ENCODE data around the gene LMAN1L. TPM values are rescaled to one million over a fixed set of nuclear protein-coding genes. Genes with fewer than 3 reads are reported as not detected.

LMAN1L gene
- total and polyA plus RNA-seq, 4 donors = 0.08 TPM; not detected in 3

DNA sequence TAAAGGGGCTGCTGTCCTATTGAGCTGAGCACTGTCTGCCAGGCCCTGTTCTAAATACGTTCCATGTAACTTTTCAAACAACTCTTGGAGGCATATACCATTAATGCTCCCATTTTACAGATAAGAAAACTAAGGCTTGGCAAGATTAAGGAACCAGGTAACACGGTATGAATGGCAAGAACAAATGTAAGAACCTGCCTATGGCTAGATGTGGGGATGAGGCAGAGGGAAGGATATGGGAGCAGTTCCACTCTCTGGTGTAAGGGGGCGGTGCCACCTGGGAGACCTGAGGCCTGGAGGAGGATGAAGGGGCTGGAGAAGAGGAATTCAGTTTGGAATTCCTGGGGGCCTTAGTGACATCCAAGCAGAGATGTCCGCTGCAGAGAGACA, 3.8 kb upstream of the LMAN1L start:
- Histone ChIP-seq H3K36me3 (ENCODE audit: control insufficient read depth in 4 of 4, insufficient read depth in 3 of 4, low read depth in 1 of 4, low read length in 3 of 4) (peaks cover 0 to 6% (median 4%) of the 10 kb centered on the region in 4 donors), H3K4me3 (ENCODE audit: low read depth in 1 of 3, low read length in 3 of 3) (no peak overlapping the region), H3K9me3 (ENCODE audit: control insufficient read depth in 4 of 4, low read length in 3 of 4) (no peaks in the 10 kb centered on the region), H3K4me1 (ENCODE audit: control insufficient read depth in 4 of 4, insufficient read depth in 4 of 4, low read length in 3 of 4) (peaks cover 0 to 8% (median 2%) of the 10 kb centered on the region in 4 donors), H3K9ac (ENCODE audit: low read depth in 1 of 2, low read length in 2 of 2) (no peak overlapping the region), H3K27ac (ENCODE audit: low read depth in 1 of 2, low read length in 2 of 2) (no peak overlapping the region), H3K27me3 (ENCODE audit: control insufficient read depth in 4 of 4, insufficient read depth in 4 of 4, low read length in 3 of 4) (no peaks in the 10 kb centered on the region)
- DNase-seq (ENCODE audit: low spot score) = no peak
- WGBS = 81% methylated on average over 4 of the region's 4 CpGs
- TF ChIP-seq GABPA (IDR thresholded peaks at IDR 0.05 in 1 of 2, conservative IDR thresholded peaks at IDR 0.05 in 1 of 2) (no peak), RAD21 (IDR thresholded peaks at IDR 0.05) (no peak), YY1 (IDR thresholded peaks at IDR 0.05) (no peak), FOXA2 (IDR thresholded peaks at IDR 0.05) (no peak), HNF4A (conservative IDR thresholded peaks at IDR 0.05) (no peak), RXRA (IDR thresholded peaks at IDR 0.05) (no peak), EGR1 (IDR thresholded peaks at IDR 0.05; ENCODE audit: low read depth in 2 of 2) (no peak), TAF1 (conservative IDR thresholded peaks at IDR 0.05) (no peak), FOXA1 (IDR thresholded peaks at IDR 0.05) (no peak), JUND (IDR thresholded peaks at IDR 0.05) (no peak), NR2F2 (IDR thresholded peaks at IDR 0.05) (no peak)
- TF ChIP-seq, protein P1, sequence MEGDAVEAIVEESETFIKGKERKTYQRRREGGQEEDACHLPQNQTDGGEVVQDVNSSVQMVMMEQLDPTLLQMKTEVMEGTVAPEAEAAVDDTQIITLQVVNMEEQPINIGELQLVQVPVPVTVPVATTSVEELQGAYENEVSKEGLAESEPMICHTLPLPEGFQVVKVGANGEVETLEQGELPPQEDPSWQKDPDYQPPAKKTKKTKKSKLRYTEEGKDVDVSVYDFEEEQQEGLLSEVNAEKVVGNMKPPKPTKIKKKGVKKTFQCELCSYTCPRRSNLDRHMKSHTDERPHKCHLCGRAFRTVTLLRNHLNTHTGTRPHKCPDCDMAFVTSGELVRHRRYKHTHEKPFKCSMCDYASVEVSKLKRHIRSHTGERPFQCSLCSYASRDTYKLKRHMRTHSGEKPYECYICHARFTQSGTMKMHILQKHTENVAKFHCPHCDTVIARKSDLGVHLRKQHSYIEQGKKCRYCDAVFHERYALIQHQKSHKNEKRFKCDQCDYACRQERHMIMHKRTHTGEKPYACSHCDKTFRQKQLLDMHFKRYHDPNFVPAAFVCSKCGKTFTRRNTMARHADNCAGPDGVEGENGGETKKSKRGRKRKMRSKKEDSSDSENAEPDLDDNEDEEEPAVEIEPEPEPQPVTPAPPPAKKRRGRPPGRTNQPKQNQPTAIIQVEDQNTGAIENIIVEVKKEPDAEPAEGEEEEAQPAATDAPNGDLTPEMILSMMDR (IDR thresholded peaks at IDR 0.05; ENCODE audit: low read depth, low read length, missing input control) = no peak
- TF ChIP-seq, protein P2, sequence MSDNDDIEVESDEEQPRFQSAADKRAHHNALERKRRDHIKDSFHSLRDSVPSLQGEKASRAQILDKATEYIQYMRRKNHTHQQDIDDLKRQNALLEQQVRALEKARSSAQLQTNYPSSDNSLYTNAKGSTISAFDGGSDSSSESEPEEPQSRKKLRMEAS (IDR thresholded peaks at IDR 0.05) = no peak
- TF ChIP-seq, protein P3, sequence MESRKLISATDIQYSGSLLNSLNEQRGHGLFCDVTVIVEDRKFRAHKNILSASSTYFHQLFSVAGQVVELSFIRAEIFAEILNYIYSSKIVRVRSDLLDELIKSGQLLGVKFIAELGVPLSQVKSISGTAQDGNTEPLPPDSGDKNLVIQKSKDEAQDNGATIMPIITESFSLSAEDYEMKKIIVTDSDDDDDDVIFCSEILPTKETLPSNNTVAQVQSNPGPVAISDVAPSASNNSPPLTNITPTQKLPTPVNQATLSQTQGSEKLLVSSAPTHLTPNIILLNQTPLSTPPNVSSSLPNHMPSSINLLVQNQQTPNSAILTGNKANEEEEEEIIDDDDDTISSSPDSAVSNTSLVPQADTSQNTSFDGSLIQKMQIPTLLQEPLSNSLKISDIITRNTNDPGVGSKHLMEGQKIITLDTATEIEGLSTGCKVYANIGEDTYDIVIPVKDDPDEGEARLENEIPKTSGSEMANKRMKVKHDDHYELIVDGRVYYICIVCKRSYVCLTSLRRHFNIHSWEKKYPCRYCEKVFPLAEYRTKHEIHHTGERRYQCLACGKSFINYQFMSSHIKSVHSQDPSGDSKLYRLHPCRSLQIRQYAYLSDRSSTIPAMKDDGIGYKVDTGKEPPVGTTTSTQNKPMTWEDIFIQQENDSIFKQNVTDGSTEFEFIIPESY (IDR thresholded peaks at IDR 0.05) = no peak
- TF ChIP-seq, protein P4, sequence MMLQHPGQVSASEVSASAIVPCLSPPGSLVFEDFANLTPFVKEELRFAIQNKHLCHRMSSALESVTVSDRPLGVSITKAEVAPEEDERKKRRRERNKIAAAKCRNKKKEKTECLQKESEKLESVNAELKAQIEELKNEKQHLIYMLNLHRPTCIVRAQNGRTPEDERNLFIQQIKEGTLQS (IDR thresholded peaks at IDR 0.05) = no peak

DNA sequence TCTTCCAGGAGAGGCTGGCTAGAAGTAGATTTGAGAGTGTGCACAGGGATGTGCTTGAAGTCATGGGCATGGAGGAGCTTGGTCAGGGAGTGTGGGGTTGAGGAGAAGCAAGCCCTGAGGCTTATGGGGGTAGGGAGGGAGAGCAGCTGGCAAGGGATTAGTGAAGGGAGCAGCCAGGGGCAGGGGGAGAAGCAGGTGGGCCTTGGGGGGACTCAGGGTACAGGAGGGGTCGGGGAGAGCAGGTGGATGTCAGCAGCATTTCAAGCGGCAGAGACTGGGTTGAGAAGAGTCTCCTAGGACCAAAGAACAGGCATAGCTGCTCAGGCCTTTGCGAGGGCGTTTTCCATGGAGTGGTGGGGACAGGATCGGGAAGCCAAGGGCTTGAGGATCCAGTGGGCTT, 3.4 kb upstream of the LMAN1L start:
- TF ChIP-seq RXRA (IDR thresholded peaks at IDR 0.05) (no peak), FOXA2 (IDR thresholded peaks at IDR 0.05) (no peak), NR2F2 (IDR thresholded peaks at IDR 0.05) (no peak)
- TF ChIP-seq, protein P3 (IDR thresholded peaks at IDR 0.05) = no peak
- H3K27me3 ChIP-seq (ENCODE audit: control insufficient read depth in 4 of 4, insufficient read depth in 4 of 4, low read length in 3 of 4) = no peaks in the 10 kb centered on the region
- H3K27ac ChIP-seq (ENCODE audit: low read depth in 1 of 2, low read length in 2 of 2) = no peak overlapping the region
- H3K9ac ChIP-seq (ENCODE audit: low read depth in 1 of 2, low read length in 2 of 2) = no peak overlapping the region
- H3K4me3 ChIP-seq (ENCODE audit: low read depth in 1 of 3, low read length in 3 of 3) = no peak overlapping the region
- WGBS = 92% methylated on average over 5 of the region's 5 CpGs
- DNase-seq (ENCODE audit: low spot score) = no peak
- H3K4me1 ChIP-seq (ENCODE audit: control insufficient read depth in 4 of 4, insufficient read depth in 4 of 4, low read length in 3 of 4) = peaks cover 0 to 8% (median 2%) of the 10 kb centered on the region in 4 donors
- peaks cover 0 to 2% (median under 1%) of the 10 kb centered on the region in 4 donors for H3K36me3 ChIP-seq (ENCODE audit: control insufficient read depth in 4 of 4, insufficient read depth in 3 of 4, low read depth in 1 of 4, low read length in 3 of 4)
- H3K9me3 ChIP-seq (ENCODE audit: control insufficient read depth in 4 of 4, low read length in 3 of 4) = no peaks in the 10 kb centered on the region
